Activated CD4-positive, alpha-beta T cell treated with anti-CD3 and anti-CD28 coated beads, Interleukin-2, amount 10 ng/mL, durations not matched to agents 24 days and 14 days (primary cell): ENCODE measurements around the gene GFPT2. TPM values are rescaled to one million over a fixed set of nuclear protein-coding genes. Genes with fewer than 3 reads are reported as not detected.

Experiments used
- DNase-seq: peaks from one replicate; pipeline ENCODE4 v3.0.0; 2022
- H3K27ac Mint-ChIP-seq: one replicate; pipeline ENCODE4 v1.8.0; 2022; ENCODE audit warnings: mild to moderate bottlenecking, mixed read lengths
- H3K27me3 Mint-ChIP-seq: one replicate; pipeline ENCODE4 v1.8.0; 2022; ENCODE audit warnings: mixed read lengths
- H3K36me3 Mint-ChIP-seq: one replicate; pipeline ENCODE4 v1.8.0; 2022; ENCODE audit warnings: low read depth, mild to moderate bottlenecking, mixed read lengths
- H3K4me1 Mint-ChIP-seq: one replicate; pipeline ENCODE4 v1.8.0; 2021; ENCODE audit warnings: mixed read lengths
- H3K4me3 Mint-ChIP-seq: one replicate; pipeline ENCODE4 v1.8.0; 2022; ENCODE audit warnings: mild to moderate bottlenecking, moderate library complexity, mixed read lengths
- H3K9me3 Mint-ChIP-seq: one replicate; pipeline ENCODE4 v1.8.0; 2021; ENCODE audit warnings: mixed read lengths
- intact Hi-C: fragments of 100-400 bp; cut with micrococcal nuclease; formaldehyde crosslinking; loops from one replicate; pipeline ENCODE4 v1.15.1; 2023
- total RNA-seq: library from RNA; stranded (reverse); gene quantifications from 2 replicates; pipeline ENCODE4 v1.2.3, GENCODE V29; 2022

Gene GFPT2
- total RNA-seq, 1 donor from 2014 or later: 0.42 TPM

DNA sequence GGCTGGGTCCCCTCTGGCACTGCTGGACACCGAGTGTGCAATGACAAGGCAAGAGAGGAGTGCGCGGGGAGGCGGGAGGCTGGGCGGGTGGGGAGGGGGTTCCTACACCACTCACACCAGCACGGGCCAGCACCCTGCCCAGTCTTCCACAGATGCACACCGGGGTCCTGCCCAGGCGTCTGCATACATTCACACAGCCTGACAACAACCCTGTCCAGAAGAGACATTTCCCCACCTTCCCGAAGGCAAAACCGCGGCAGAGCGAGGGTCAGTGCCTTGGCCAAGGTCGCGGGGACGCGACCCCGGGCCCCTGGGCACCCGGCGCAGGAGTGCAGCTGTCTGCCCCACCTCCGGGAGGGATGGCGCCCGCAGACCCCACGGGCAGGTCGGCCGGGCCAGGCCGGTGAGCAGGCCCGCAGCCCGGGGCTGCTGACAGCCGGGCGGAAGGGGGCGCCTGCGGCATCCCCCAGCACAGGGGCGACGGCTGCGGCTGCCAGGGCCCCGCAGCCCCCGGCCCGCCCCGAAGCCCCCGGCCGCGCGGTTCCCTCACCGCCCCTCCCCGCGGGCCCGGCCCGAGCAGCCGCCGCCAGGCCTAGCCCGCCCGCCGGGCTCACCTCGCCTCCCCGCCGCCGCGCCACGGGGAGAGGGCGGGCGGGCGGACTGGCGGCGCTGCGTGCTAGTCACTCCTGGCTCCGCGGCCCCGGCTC is 61.7 kb downstream of the GFPT2 start:
- H3K4me1 Mint-ChIP-seq: peaks cover 28% of the 10 kb centered on the region
- intact Hi-C loops: loop anchor here (5.0 kb wide), 2 partner anchors 84 to 669 kb away; partner anchors contain the start of genes HNRNPH1 and RASGEF1C
- DNase-seq: no peak
- H3K27ac Mint-ChIP-seq: peak overlapping the region; percentile 81
- no peaks in the 10 kb centered on the region for H3K27me3 Mint-ChIP-seq
- peaks cover 20% of the 10 kb centered on the region for H3K36me3 Mint-ChIP-seq
- H3K4me3 Mint-ChIP-seq: peak overlapping the region; percentile 95
- no peaks in the 10 kb centered on the region for H3K9me3 Mint-ChIP-seq

GRCh38 chr5:180290568-180291233 is 62.4 kb downstream of the GFPT2 start:
- no peaks in the 10 kb centered on the region for H3K27me3 Mint-ChIP-seq

DNA sequence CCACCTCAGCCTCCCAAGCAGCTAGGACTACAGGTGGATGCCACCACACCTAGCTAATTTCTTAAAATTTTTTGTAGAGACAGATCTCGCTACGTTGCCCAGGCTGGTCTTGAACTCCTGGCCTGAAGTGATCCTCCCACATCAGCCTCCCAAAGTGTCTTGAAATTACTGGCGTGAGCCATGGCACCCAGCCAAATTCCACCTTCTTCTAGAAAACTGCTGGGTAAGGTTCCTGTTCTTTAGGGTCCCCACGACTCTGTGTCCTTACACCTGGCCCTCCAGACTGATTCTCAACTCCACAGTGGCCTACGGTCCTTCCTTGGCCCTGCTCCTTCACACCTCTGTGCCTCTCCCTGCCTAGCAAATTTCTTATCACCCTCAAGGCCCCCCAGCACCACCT is 63.2 kb downstream of the GFPT2 start:
- intact Hi-C loops: loop anchor here (5.0 kb wide), 2 partner anchors 83 to 668 kb away; partner anchors contain the start of genes HNRNPH1 and RASGEF1C
- H3K36me3 Mint-ChIP-seq: peaks cover 28% of the 10 kb centered on the region
- H3K27me3 Mint-ChIP-seq: no peaks in the 10 kb centered on the region
- peak overlapping the region; percentile 91 for H3K4me3 Mint-ChIP-seq
- peaks cover 28% of the 10 kb centered on the region for H3K4me1 Mint-ChIP-seq
- no peak overlapping the region for H3K27ac Mint-ChIP-seq
- no peaks in the 10 kb centered on the region for H3K9me3 Mint-ChIP-seq
- DNase-seq: no peak

More at GRCh38 chr5:180290568-180291233, 62.4 kb downstream of the GFPT2 start:
- intact Hi-C loops: loop anchor here (5.0 kb wide), 2 partner anchors 83 to 668 kb away; partner anchors contain the start of genes HNRNPH1 and RASGEF1C
- Mint-ChIP-seq H3K27ac (peak overlapping the region; percentile 81), H3K4me3 (peak overlapping the region; percentile 91), H3K36me3 (peaks cover 22% of the 10 kb centered on the region), H3K9me3 (no peaks in the 10 kb centered on the region), H3K4me1 (peaks cover 28% of the 10 kb centered on the region)
- DNase-seq: no peak

- no peaks in the 10 kb centered on the region for H3K9me3 Mint-ChIP-seq
- H3K27me3 Mint-ChIP-seq: no peaks in the 10 kb centered on the region
- intact Hi-C loops: no loop called here
- DNase-seq: no peak
- peaks cover 32% of the 10 kb centered on the region for H3K36me3 Mint-ChIP-seq
- no peak overlapping the region for H3K4me3 Mint-ChIP-seq
- no peak overlapping the region for H3K27ac Mint-ChIP-seq
- peaks cover 28% of the 10 kb centered on the region for H3K4me1 Mint-ChIP-seq
Measured at GRCh38 chr5:180289433-180289832, 63.7 kb downstream of the GFPT2 start.

GRCh38 chr5:180287868-180288267 is 65.3 kb downstream of the GFPT2 start:
- H3K4me3 Mint-ChIP-seq: no peak overlapping the region
- no peak for DNase-seq
- peaks cover 42% of the 10 kb centered on the region for H3K36me3 Mint-ChIP-seq
- intact Hi-C loops: no loop called here
- no peaks in the 10 kb centered on the region for H3K27me3 Mint-ChIP-seq
- peaks cover 20% of the 10 kb centered on the region for H3K4me1 Mint-ChIP-seq
- H3K27ac Mint-ChIP-seq: no peak overlapping the region
- no peaks in the 10 kb centered on the region for H3K9me3 Mint-ChIP-seq

DNA sequence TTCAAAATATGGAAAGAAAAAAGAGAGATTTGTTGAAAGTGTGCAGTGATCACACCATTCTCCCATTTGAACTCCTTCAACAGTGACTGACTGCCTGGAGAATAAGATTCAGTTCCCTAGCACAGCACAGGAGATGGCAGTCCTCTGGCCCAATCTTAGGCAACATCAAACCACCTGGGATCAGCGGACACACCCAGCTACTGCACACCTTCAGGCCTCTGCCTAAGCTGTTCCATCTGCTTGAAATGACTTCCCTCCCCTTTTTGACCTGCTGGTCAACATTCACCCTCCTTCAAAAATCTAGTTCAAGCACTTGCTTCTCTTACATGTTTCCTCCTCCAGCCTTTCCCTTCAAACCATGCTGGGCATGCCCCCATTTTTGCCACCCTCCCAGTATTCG is 65.7 kb downstream of the GFPT2 start:
- no peaks in the 10 kb centered on the region for H3K27me3 Mint-ChIP-seq
- no peak for DNase-seq
- H3K4me1 Mint-ChIP-seq: peaks cover 17% of the 10 kb centered on the region
- intact Hi-C loops: no loop called here
- no peak overlapping the region for H3K27ac Mint-ChIP-seq
- no peak overlapping the region for H3K4me3 Mint-ChIP-seq
- peaks cover 4% of the 10 kb centered on the region for H3K9me3 Mint-ChIP-seq
- peaks cover 47% of the 10 kb centered on the region for H3K36me3 Mint-ChIP-seq

DNA sequence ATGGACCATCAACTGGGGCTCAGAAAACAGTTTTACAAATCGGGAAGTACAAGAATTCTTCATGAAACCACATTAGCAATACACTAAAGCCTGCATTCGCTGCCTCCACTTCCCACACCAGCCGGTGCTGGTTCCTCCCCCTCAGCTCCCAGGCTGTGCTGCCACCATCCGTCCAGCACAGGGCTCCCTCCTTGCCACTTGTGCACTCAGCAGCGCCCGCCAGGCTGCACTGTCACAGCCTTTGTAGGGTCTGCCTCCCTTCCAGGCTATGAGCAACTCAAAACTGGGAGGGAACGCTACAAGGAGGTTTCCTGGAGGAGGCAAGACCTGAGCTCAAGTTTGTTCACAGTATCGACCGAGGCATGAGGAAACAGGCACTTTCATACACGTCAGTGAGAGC is 69.0 kb downstream of the GFPT2 start:
- intact Hi-C loops: no loop called here
- no peak for DNase-seq
- Mint-ChIP-seq H3K27ac (no peak overlapping the region), H3K36me3 (peaks cover 75% of the 10 kb centered on the region), H3K4me1 (peaks cover 2% of the 10 kb centered on the region), H3K9me3 (peaks cover 19% of the 10 kb centered on the region), H3K4me3 (no peak overlapping the region), H3K27me3 (no peaks in the 10 kb centered on the region)

DNA sequence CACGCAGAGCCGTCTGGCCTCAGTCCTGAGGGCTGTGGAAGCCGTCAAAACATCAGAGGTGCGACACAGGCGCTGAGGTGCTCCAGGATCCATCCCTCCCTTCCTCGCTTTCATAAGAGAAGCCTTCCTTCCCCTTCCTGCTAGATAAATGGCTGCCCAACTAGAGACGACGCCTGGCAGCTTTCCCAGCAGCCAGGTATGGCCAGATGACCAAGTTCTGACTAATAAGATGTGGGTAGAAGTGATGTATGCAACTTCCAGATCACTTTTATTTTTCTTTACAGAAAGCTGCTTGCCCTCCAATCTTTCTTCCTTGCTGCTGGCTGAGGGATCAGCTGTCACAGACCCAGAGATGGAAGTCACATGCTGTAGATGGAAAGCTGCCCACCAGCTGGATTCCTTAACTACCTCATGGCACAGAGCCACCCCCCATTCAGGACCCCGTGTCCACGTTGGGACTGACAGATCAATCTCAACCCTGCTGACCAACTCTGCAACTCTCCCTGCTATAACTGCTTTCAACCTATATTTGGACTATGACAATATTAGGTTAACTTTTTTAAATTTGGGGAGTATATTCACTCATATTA is 70.0 kb downstream of the GFPT2 start:
- H3K27me3 Mint-ChIP-seq: no peaks in the 10 kb centered on the region
- H3K27ac Mint-ChIP-seq: no peak overlapping the region
- DNase-seq: no peak
- intact Hi-C loops: no loop called here
- peaks cover 80% of the 10 kb centered on the region for H3K36me3 Mint-ChIP-seq
- H3K4me1 Mint-ChIP-seq: peaks cover 2% of the 10 kb centered on the region
- H3K4me3 Mint-ChIP-seq: no peak overlapping the region
- peaks cover 20% of the 10 kb centered on the region for H3K9me3 Mint-ChIP-seq

DNA sequence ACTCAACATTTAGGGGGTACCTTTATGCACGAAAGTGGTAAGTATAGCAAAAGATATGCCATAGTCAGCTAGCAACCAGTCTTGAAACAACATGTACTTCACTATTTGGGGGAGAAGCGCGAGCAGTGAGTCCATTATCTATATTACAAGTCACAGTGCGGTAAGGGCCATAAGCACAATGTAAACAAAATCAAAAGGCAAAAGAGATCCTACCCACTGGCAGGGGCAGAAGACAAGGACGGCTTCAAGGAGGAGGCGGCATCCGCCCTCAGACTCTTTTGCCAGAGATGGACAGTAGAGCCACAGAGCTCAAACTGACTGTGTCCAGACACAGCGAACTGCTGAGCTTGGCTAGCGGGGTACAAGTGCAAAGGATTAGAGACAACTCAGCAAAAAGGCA is 70.9 kb downstream of the GFPT2 start:
- Mint-ChIP-seq H3K9me3 (peaks cover 24% of the 10 kb centered on the region), H3K27ac (no peak overlapping the region), H3K27me3 (no peaks in the 10 kb centered on the region), H3K36me3 (peaks cover 84% of the 10 kb centered on the region), H3K4me1 (no peaks in the 10 kb centered on the region), H3K4me3 (no peak overlapping the region)
- no peak for DNase-seq
- intact Hi-C loops: no loop called here

DNA sequence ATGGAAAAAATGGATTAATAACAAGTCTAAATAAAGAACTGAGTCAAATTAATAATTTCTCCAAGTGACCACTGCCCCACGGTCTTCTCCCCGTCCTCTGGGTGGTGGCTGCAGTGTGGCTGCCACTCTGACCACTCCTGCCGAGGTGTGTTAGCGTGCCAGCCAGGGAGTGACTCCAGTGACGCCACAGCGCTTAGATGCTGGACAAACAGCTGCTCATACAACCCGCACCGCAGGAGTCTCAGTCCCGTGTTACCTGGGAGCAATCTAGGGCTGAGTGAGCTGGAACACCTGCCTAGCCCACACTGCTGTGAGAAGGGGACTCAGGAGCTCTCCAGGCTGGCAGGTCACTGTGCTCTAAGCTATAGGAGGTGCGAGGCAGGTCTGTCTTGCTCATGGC is 71.4 kb downstream of the GFPT2 start:
- no peak for DNase-seq
- H3K36me3 Mint-ChIP-seq: peaks cover 84% of the 10 kb centered on the region
- H3K4me3 Mint-ChIP-seq: no peak overlapping the region
- intact Hi-C loops: no loop called here
- peaks cover 27% of the 10 kb centered on the region for H3K9me3 Mint-ChIP-seq
- no peak overlapping the region for H3K27ac Mint-ChIP-seq
- no peaks in the 10 kb centered on the region for H3K27me3 Mint-ChIP-seq
- H3K4me1 Mint-ChIP-seq: no peaks in the 10 kb centered on the region

GRCh38 chr5:180274695-180275094 is 78.4 kb downstream of the GFPT2 start:
- Mint-ChIP-seq H3K36me3 (peaks cover 60% of the 10 kb centered on the region), H3K27me3 (no peaks in the 10 kb centered on the region), H3K4me1 (no peaks in the 10 kb centered on the region), H3K4me3 (no peak overlapping the region), H3K9me3 (peaks cover 39% of the 10 kb centered on the region), H3K27ac (no peak overlapping the region)
- intact Hi-C loops: no loop called here
- no peak for DNase-seq

DNA sequence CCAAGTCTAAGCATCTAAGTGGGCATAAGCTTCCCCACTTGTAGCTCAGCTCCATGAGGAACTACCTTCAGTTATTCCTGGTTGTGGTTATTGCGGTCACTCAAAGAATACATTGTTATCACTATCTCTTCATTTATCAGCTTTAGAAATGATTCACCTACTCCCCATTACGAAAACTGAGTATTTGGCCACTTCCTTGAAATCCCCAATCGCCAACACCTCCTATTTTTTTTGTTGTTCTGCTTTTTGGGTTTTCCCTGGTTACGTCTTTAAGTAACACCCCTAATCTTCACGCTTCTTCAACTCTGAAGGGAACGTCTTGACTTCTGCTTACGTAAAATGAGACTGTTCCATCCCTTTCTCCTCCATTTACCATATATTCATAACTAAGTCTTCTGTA is 81.9 kb downstream of the GFPT2 start:
- DNase-seq: no peak
- Mint-ChIP-seq H3K4me1 (no peaks in the 10 kb centered on the region), H3K27me3 (no peaks in the 10 kb centered on the region), H3K27ac (no peak overlapping the region), H3K36me3 (peaks cover 61% of the 10 kb centered on the region), H3K9me3 (peaks cover 25% of the 10 kb centered on the region), H3K4me3 (no peak overlapping the region)
- intact Hi-C loops: no loop called here

- H3K9me3 Mint-ChIP-seq: peaks cover 34% of the 10 kb centered on the region
- DNase-seq: no peak
Measured at GRCh38 chr5:180259260-180259611, 93.9 kb downstream of the GFPT2 start.

More at GRCh38 chr5:180259260-180259611, 93.9 kb downstream of the GFPT2 start:
- intact Hi-C loops: no loop called here
- H3K27me3 Mint-ChIP-seq: no peaks in the 10 kb centered on the region
- H3K36me3 Mint-ChIP-seq: peaks cover 87% of the 10 kb centered on the region
- no peaks in the 10 kb centered on the region for H3K4me1 Mint-ChIP-seq
- no peak overlapping the region for H3K27ac Mint-ChIP-seq
- H3K4me3 Mint-ChIP-seq: no peak overlapping the region
